BE2C (cell line): ENCODE results near the gene UPB1.

Source experiments
- DNase-seq: peaks from one replicate; pipeline ENCODE4 v3.0.0-alpha.2; 2020
- H3K27me3 ChIP-seq: fragments of 250-450 bp; sonication (Bioruptor Pico); 2 replicates; pipeline ENCODE4 v1.5.1; 2020; ENCODE audit warnings: mild to moderate bottlenecking
- H3K36me3 ChIP-seq: fragments of 250-450 bp; sonication (Bioruptor Pico); 2 replicates; pipeline ENCODE4 v1.5.1; 2020; ENCODE audit warnings: mild to moderate bottlenecking
- H3K4me1 ChIP-seq: fragments of 250-450 bp; sonication (Bioruptor Pico); 2 replicates; pipeline ENCODE4 v1.5.1; 2020
- H3K4me3 ChIP-seq: 2 replicates; pipeline ENCODE4 v1.5.1; 2011; ENCODE audit warnings: low read depth, low read length
- H3K9me3 ChIP-seq: fragments of 250-450 bp; sonication (Bioruptor Pico); 2 replicates; pipeline ENCODE4 v1.5.1; 2020
- CTCF ChIP-seq: IDR thresholded peaks from 2 replicates; pipeline ENCODE4 v1.5.1; 2012; ENCODE audit warnings: mild to moderate bottlenecking, low read depth, low read length

The UPB1 gene

GRCh38 chr22:24499706-24500276 is 4.7 kb downstream of the UPB1 start:
- H3K4me3 ChIP-seq = no peak overlapping the region
- no peak for DNase-seq
- H3K27me3 ChIP-seq = no peaks in the 10 kb centered on the region
- no peak for TF ChIP-seq CTCF
- peaks cover 15% of the 10 kb centered on the region for H3K4me1 ChIP-seq
- no peaks in the 10 kb centered on the region for H3K9me3 ChIP-seq
- no peaks in the 10 kb centered on the region for H3K36me3 ChIP-seq

GRCh38 chr22:24500277-24500820 is 5.2 kb downstream of the UPB1 start:
- Histone ChIP-seq H3K36me3 (no peaks in the 10 kb centered on the region), H3K27me3 (no peaks in the 10 kb centered on the region), H3K9me3 (no peaks in the 10 kb centered on the region), H3K4me3 (no peak overlapping the region), H3K4me1 (peaks cover 15% of the 10 kb centered on the region)
- TF ChIP-seq CTCF = no peak
- no peak for DNase-seq

- TF ChIP-seq CTCF = no peak
- Histone ChIP-seq H3K36me3 (no peaks in the 10 kb centered on the region), H3K27me3 (no peaks in the 10 kb centered on the region), H3K4me3 (no peak overlapping the region), H3K4me1 (peaks cover 15% of the 10 kb centered on the region), H3K9me3 (no peaks in the 10 kb centered on the region)
- no peak for DNase-seq
Observed at GRCh38 chr22:24501301-24502005, 6.3 kb downstream of the UPB1 start.

- no peak for DNase-seq
- no peaks in the 10 kb centered on the region for H3K27me3 ChIP-seq
Observed at GRCh38 chr22:24502034-24502433, 6.9 kb downstream of the UPB1 start.

DNA sequence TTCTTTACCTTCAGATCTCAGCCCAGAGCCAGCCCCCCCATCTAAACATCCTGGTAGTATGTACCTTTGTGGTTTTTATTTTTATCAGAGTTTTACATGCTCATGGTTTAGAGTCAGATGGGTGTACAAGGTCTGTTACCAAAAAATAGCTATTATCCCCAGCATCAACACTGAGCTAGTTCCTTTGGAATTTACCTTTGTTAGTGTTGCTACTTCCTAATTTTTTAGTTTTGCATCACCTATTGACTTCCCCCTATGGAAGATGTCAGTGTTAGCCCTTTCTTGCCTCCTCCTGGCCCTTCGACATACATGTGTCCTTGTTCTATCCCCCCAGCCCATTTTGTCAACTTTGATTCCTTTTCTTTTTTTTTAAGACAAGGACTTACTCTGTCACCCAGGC is 7.4 kb downstream of the UPB1 start:
- DNase-seq = no peak
- Histone ChIP-seq H3K9me3 (no peaks in the 10 kb centered on the region), H3K36me3 (no peaks in the 10 kb centered on the region), H3K27me3 (no peaks in the 10 kb centered on the region), H3K4me3 (no peak overlapping the region), H3K4me1 (peaks cover 15% of the 10 kb centered on the region)
- no peak for TF ChIP-seq CTCF

More at GRCh38 chr22:24502034-24502433, 6.9 kb downstream of the UPB1 start:
- Histone ChIP-seq H3K36me3 (no peaks in the 10 kb centered on the region), H3K9me3 (no peaks in the 10 kb centered on the region), H3K4me3 (no peak overlapping the region), H3K4me1 (peaks cover 15% of the 10 kb centered on the region)
- no peak for TF ChIP-seq CTCF
